Cardiac fibroblast (primary cell): ENCODE measurements around the gene KIAA1328.
"Not testable (repeated sequence)": the region's sequence is repeated elsewhere in the genome, so short reads cannot be mapped to it uniquely, and the experiment has no call there.

Source experiments
- DNase-seq, 2 donors: peaks; one replicate each; pipeline versions ENCODE4 v3.0.0 to v3.0.0-alpha.2; 2010; ENCODE audit warnings: low read depth in 2 of 2
- H3K4me3 ChIP-seq, 2 donors: replicated peaks in 1 of 2; 1 replicate in 1 of 2; 2 replicates in 1 of 2; pipeline ENCODE4 v1.5.1; 2011; ENCODE audit warnings: low read depth in 2 of 2, low read length in 2 of 2, mild to moderate bottlenecking in 2 of 2, moderate library complexity in 1 of 2
- CTCF ChIP-seq: IDR thresholded peaks from one replicate; pipeline ENCODE4 v1.5.1; 2011; ENCODE audit warnings: low read depth, mild to moderate bottlenecking, low read length, inconsistent platforms

Gene KIAA1328

GRCh38 chr18:36812678-36813077 is 16.2 kb upstream of the KIAA1328 start:
- DNase-seq, result peak in 1 of 2 donors; percentile 67
- no peak overlapping the region for H3K4me3 ChIP-seq
- TF ChIP-seq CTCF, result no peak

GRCh38 chr18:36813101-36813775 is 15.7 kb upstream of the KIAA1328 start:
- H3K4me3 ChIP-seq, result no peak overlapping the region
- TF ChIP-seq CTCF, result no peak
- no peak for DNase-seq

GRCh38 chr18:36813824-36814223 is 15.1 kb upstream of the KIAA1328 start:
- DNase-seq, result no peak
- H3K4me3 ChIP-seq, result no peak overlapping the region
- TF ChIP-seq CTCF, result no peak

DNA sequence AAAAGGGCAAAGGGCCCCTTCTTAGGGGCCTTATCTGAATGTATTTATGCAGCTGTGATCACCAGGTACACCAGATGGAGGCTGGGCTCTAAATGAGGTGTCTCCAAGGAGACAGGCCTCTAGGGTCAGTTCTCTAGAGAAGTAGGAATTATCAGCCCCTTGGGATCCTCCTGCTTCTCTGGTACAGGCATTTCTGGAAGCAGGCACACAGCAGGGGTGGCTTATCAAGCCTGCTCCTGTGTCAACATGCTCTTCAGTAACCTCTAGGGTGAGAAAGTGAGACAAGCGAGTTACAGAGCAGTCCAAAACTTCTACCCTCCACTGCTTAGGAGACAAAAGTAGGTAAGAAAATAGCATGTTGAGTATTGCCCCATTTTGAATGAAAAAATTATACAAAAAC is 13.9 kb upstream of the KIAA1328 start:
- no peak for DNase-seq
- H3K4me3 ChIP-seq, result no peak overlapping the region
- no peak for TF ChIP-seq CTCF

DNA sequence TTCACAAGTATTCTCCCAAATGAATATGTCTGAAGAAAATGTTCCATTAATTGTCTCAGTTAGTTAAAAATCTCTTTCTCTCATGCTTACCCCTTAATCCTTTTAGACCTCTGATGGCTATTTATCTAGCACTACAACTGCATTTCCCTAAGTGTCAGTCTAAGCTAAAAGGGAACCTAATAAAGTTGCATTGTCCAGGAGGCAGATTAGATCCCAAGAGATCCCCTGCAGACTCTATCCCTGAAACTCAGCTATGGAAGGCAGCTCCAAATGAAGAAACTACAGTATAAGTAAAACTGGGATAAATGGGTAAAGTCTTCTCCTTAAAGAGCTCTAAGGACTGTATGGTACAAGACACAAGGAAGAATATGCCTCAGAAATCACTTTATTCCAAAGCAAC is 12.8 kb upstream of the KIAA1328 start:
- not testable (repeated sequence) for DNase-seq, H3K4me3 ChIP-seq

- no peak for DNase-seq
- TF ChIP-seq CTCF, result no peak
Measured at GRCh38 chr18:36817039-36817438, 11.9 kb upstream of the KIAA1328 start.

DNA sequence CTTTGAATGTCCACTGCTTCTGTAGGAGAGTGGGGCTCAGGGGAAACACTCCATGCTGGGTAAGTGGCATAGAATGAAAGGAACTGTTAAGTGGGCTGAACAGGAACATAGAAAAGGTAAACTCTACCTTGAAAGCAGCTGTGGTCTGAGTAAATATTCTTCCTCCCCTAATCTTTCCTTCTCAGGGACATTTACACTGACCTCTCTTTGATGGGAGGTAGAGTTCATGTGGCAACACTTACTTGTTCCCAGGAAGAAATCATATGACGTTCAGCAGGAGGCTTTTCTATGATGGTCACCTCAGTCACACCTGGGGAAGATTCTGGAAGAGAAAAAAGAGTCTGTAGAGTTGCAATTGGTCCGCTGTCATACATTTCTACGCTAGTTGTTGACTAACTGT is 10.3 kb upstream of the KIAA1328 start:
- TF ChIP-seq CTCF, result no peak
- H3K4me3 ChIP-seq, result no peak overlapping the region
- DNase-seq, result no peak

More at GRCh38 chr18:36817039-36817438, 11.9 kb upstream of the KIAA1328 start:
- H3K4me3 ChIP-seq, result no peak overlapping the region
